ENCODE data around the gene MRAP2.
A peak's percentile ranks its signal among the peaks of the same experiment; 100 is the strongest.

Gene MRAP2

DNA sequence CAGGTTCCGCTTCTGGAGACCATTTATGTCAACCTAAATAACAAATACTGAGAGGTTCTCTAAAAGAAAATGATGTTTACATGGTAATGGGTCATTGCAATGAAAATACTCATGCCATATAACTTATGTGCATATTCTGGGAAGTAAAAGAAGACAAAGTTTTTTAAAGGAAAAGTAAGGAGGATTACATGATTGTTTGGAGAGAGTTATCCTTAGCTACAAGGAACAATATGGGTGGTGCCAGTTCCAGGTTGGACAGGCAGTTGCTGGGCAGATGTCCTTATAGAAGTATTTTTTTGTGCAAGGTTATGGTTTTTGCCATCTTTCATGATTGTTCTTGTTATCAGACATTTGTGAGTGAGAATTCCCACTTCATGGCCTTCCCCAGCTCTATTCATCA, 52.5 kb downstream of the MRAP2 start:
- DNase-seq (ENCODE audit: low read depth): no peak
- no peak overlapping the region for H3K4me3 ChIP-seq (ENCODE audit: low read depth, low read length)
- TF ChIP-seq, protein P1, sequence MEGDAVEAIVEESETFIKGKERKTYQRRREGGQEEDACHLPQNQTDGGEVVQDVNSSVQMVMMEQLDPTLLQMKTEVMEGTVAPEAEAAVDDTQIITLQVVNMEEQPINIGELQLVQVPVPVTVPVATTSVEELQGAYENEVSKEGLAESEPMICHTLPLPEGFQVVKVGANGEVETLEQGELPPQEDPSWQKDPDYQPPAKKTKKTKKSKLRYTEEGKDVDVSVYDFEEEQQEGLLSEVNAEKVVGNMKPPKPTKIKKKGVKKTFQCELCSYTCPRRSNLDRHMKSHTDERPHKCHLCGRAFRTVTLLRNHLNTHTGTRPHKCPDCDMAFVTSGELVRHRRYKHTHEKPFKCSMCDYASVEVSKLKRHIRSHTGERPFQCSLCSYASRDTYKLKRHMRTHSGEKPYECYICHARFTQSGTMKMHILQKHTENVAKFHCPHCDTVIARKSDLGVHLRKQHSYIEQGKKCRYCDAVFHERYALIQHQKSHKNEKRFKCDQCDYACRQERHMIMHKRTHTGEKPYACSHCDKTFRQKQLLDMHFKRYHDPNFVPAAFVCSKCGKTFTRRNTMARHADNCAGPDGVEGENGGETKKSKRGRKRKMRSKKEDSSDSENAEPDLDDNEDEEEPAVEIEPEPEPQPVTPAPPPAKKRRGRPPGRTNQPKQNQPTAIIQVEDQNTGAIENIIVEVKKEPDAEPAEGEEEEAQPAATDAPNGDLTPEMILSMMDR (IDR thresholded peaks at IDR 0.05; ENCODE audit: insufficient read depth, low read depth, low read length, missing control alignments): no peak

DNA sequence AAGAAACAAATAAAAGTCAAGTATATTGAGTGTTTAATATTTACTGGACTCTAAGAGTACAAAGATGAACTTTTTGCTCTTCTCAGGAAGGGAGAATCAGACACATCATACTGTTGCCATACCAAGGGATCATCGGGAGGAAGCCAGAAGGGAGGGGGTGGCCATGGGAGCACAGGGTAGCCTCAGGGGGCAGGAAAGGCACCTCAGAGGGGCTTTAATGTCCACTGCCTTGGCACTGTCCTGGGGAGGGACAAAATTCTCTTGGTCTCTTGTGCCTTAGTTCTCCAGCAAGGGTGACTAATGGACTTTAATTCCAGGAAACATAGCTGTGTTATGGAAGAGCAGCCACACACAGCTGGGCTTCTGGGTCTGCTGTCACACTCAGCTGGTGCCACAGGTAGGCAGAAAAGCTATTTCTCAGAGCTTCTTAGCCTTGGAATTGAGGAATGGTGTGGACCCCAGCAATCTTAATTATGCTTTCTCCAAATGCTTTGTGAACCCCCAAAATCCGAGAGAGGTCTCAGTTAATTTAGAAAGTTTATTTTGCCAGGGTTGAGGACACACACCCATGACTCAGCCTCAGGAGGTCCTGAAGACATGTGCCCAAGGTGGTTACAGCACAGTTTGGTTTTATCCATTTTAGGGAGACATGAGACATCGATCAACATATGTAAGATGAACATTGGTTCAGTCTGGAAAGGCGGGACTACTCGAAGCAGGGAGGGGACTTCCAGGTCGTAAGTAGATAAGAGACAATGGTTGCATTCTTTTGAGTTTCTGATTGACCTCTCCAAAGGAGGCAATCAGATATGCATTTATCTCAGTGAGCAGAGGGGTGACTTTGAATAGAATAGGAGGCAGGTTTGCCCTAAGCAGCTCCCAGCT, 53.2 kb downstream of the MRAP2 start:
- TF ChIP-seq, protein P1 (IDR thresholded peaks at IDR 0.05; ENCODE audit: insufficient read depth, low read depth, low read length, missing control alignments): no peak
- DNase-seq (ENCODE audit: low read depth): no peak
- H3K4me3 ChIP-seq (ENCODE audit: low read depth, low read length): no peak overlapping the region

DNA sequence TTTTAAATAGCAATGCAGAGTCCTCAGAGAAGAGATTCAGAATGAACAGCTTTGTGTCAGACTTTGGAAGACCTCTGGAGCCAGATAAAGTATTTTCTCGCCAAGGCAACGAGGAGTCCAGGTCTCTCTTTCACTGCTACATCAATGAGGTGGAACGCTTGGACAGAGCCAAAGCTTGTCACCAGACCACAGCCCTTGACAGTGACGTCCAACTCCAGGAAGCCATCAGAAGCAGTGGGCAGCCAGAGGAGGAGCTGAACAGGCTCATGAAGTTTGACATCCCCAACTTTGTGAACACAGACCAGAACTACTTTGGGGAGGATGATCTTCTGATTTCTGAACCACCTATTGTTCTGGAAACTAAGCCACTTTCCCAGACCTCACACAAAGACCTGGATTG, 55.5 kb downstream of the MRAP2 start:
- no peak for DNase-seq (ENCODE audit: low read depth)
- H3K4me3 ChIP-seq (ENCODE audit: low read depth, low read length): no peak overlapping the region
- TF ChIP-seq, protein P1 (IDR thresholded peaks at IDR 0.05; ENCODE audit: insufficient read depth, low read depth, low read length, missing control alignments): no peak

DNA sequence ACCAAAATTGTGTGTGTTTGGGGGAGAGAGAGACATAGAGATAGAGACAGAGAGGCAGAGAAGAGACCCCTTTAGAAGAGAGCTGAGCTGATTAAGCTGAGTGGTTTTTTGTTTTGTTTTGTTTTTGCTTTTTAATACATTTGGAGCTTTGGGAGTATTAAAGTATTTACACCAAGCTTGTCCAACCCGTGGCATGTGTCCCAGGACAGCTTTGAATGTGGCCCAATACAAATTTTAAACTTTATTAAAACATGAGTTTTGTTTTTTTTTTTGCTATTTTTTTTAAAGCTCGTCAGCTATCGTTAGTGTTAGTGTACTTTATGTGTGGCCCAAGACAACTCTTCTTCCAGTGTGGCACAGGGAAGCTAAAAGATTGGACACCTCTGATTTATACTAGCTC, 56.0 kb downstream of the MRAP2 start:
- DNase-seq (ENCODE audit: low read depth): no peak
- TF ChIP-seq, protein P1 (IDR thresholded peaks at IDR 0.05; ENCODE audit: insufficient read depth, low read depth, low read length, missing control alignments): no peak

GRCh38 chr6:84093441-84094435, 60.2 kb downstream of the MRAP2 start:
- peak; percentile 36 for DNase-seq (ENCODE audit: low read depth)
- no peak overlapping the region for H3K4me3 ChIP-seq (ENCODE audit: low read depth, low read length)
- TF ChIP-seq, protein P1 (IDR thresholded peaks at IDR 0.05; ENCODE audit: insufficient read depth, low read depth, low read length, missing control alignments): no peak

More for the DNA sequence above, 56.0 kb downstream of the MRAP2 start:
- no peak overlapping the region for H3K4me3 ChIP-seq (ENCODE audit: low read depth, low read length)

DNA sequence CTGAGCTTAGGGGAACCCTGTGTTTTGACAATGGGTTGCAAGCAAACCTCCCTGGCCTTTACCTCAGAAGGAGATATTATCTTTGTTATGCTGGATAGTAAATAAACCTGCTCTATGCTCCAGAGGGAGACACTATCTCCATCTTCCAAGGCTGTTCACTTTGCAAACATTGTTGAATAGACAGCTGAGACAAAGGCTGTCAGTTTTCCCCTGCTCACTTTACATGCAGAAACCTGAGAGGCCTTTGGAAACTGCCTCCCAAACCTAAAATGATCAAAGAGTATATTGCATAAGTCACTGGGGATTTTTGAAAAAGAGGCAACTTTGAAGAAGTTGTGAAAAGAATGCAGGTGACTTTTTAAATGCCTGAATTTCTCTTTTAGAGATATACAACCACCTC, 61.6 kb downstream of the MRAP2 start:
- TF ChIP-seq, protein P1 (IDR thresholded peaks at IDR 0.05; ENCODE audit: insufficient read depth, low read depth, low read length, missing control alignments): no peak
- DNase-seq (ENCODE audit: low read depth): no peak
- H3K4me3 ChIP-seq (ENCODE audit: low read depth, low read length): no peak overlapping the region
